IPS DF 6.9 (cell line): Measurements from ENCODE around the gene MEX3A.

Source experiments
- DNase-seq: peaks from one replicate; pipeline ENCODE4 v3.0.0-alpha.2; 2013; ENCODE audit warnings: low read depth, low spot score
- H3K27ac ChIP-seq: one replicate; pipeline ENCODE4 v1.5.1; 2013; ENCODE audit warnings: low read length, control low read depth
- H3K27me3 ChIP-seq: 2 replicates; pipeline ENCODE4 v1.6.1; 2013; ENCODE audit warnings: mild to moderate bottlenecking, low read length; ENCODE audit not compliant: control insufficient read depth, insufficient read depth
- H3K36me3 ChIP-seq: 2 replicates; pipeline ENCODE4 v1.6.1; 2013; ENCODE audit warnings: low read length; ENCODE audit not compliant: control insufficient read depth, insufficient read depth
- H3K4me1 ChIP-seq: 2 replicates; pipeline ENCODE4 v1.6.1; 2013; ENCODE audit warnings: low read length; ENCODE audit not compliant: control insufficient read depth, insufficient read depth
- H3K4me3 ChIP-seq: 2 replicates; pipeline ENCODE4 v1.5.1; 2013; ENCODE audit warnings: mild to moderate bottlenecking, low read length
- H3K9me3 ChIP-seq: 2 replicates; pipeline ENCODE4 v1.6.1; 2013; ENCODE audit warnings: low read length, inconsistent platforms; ENCODE audit not compliant: control insufficient read depth, insufficient read depth
- WGBS: extraction: QIAGEN DNeasy Blood & Tissue Kit; methylation state at CpG from one replicate; pipeline ENCODE4 v1.1.7; 2013; ENCODE audit warnings: mixed read lengths, missing lambda C conversion rate; ENCODE audit not compliant: insufficient read length, insufficient coverage; 5-methylcytosine and 5-hydroxymethylcytosine counted together

Gene MEX3A

GRCh38 chr1:156067262-156067661 is 15.0 kb downstream of the MEX3A start:
- no peak overlapping the region for H3K4me3 ChIP-seq
- peaks cover 3% of the 10 kb centered on the region; the same call in 1 of the 2 replicates for H3K4me1 ChIP-seq
- DNase-seq = no peak
- no peaks in the 10 kb centered on the region for H3K9me3 ChIP-seq
- no peak overlapping the region for H3K27ac ChIP-seq
- no CpG with 5 or more reads among the region's 2 CpGs for WGBS
- H3K27me3 ChIP-seq = no peaks in the 10 kb centered on the region
- H3K36me3 ChIP-seq = peaks cover 3% of the 10 kb centered on the region; the same call in 1 of the 2 replicates

- no peak overlapping the region for H3K4me3 ChIP-seq
- peaks cover 3% of the 10 kb centered on the region; the same call in 1 of the 2 replicates for H3K36me3 ChIP-seq
- no CpG with 5 or more reads among the region's 16 CpGs for WGBS
- no peaks in the 10 kb centered on the region for H3K27me3 ChIP-seq
- no peaks in the 10 kb centered on the region for H3K9me3 ChIP-seq
- H3K4me1 ChIP-seq = peaks cover 3% of the 10 kb centered on the region; the same call in 1 of the 2 replicates
- no peak for DNase-seq
- H3K27ac ChIP-seq = no peak overlapping the region
Observed at GRCh38 chr1:156065871-156066270, 16.4 kb downstream of the MEX3A start.

DNA sequence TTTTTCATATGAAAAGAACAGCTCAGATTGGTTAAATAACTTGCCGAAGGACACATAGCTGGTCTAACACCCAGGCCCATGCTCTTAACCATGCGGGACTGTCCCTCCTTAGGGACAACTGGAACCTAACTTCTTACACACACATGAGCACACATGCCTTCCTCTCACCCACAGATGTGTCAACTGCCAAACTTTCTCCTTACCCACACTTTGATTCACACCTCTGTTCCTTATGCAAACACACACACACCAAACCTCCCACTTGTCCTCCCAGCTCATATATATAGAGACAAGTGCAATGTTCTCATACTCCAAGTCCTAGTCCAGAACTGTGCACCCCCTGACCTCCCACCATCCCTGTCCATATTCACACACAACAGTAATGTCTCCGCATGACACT is 17.1 kb downstream of the MEX3A start:
- no peaks in the 10 kb centered on the region for H3K27me3 ChIP-seq
- WGBS = no CpG with 5 or more reads among the region's 3 CpGs
- H3K36me3 ChIP-seq = peaks cover 3% of the 10 kb centered on the region; the same call in 1 of the 2 replicates
- DNase-seq = no peak
- H3K27ac ChIP-seq = no peak overlapping the region
- H3K4me1 ChIP-seq = peaks cover 3% of the 10 kb centered on the region; the same call in 1 of the 2 replicates
- no peak overlapping the region for H3K4me3 ChIP-seq
- H3K9me3 ChIP-seq = no peaks in the 10 kb centered on the region

DNA sequence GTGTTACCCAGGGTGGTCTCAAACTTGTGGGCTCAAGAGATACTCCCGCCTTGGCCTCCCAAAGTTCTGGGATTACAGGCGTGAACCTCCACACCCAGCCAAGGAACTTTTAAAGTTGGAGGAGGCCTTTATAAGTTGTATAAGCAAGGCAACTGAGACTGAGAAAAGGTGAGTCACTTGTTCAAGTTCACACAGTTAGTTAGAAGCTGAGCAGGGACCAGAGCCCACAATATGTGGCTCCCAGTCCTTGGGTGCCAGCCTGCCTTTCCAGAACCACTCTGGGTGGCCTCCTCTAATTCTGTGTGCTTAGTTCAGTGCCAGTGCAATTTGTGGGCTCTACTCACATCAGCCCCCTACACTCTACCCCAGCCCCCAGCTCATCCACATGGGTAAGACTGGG is 17.6 kb downstream of the MEX3A start:
- Histone ChIP-seq H3K4me1 (peaks cover 3% of the 10 kb centered on the region; the same call in 1 of the 2 replicates), H3K27me3 (no peaks in the 10 kb centered on the region), H3K36me3 (peaks cover under 1% of the 10 kb centered on the region; the same call in 1 of the 2 replicates), H3K4me3 (no peak overlapping the region; the same call in 1 of the 2 replicates), H3K9me3 (no peaks in the 10 kb centered on the region), H3K27ac (no peak overlapping the region)
- no peak for DNase-seq
- no CpG with 5 or more reads among the region's 2 CpGs for WGBS

DNA sequence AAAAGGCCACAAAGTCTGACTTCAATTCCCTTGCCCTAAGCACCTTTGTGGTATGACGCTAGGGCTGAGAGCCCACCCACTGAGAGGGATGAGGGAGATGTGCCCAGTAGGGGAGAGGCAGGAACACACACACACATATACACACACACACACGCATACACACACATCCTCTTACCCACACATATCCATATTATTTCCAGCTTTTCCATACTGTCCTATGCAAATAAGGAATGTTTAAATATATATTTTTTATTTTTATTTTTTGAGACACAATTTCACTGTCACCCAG is 18.3 kb downstream of the MEX3A start:
- Histone ChIP-seq H3K27me3 (no peaks in the 10 kb centered on the region), H3K36me3 (no peaks in the 10 kb centered on the region; the same call in 1 of the 2 replicates), H3K9me3 (no peaks in the 10 kb centered on the region), H3K4me3 (no peak overlapping the region), H3K4me1 (peaks cover 3% of the 10 kb centered on the region; the same call in 1 of the 2 replicates), H3K27ac (no peak overlapping the region)
- 100% methylated on average over 1 of the region's 2 CpGs for WGBS
- no peak for DNase-seq

- Histone ChIP-seq H3K4me1 (peaks cover 3% of the 10 kb centered on the region; the same call in 1 of the 2 replicates), H3K4me3 (no peak overlapping the region), H3K9me3 (no peaks in the 10 kb centered on the region), H3K36me3 (no peaks in the 10 kb centered on the region; the same call in 1 of the 2 replicates), H3K27ac (no peak overlapping the region), H3K27me3 (no peaks in the 10 kb centered on the region)
- no peak for DNase-seq
- no CpG with 5 or more reads among the region's 3 CpGs for WGBS
Observed at GRCh38 chr1:156062189-156062588, 20.1 kb downstream of the MEX3A start.

DNA sequence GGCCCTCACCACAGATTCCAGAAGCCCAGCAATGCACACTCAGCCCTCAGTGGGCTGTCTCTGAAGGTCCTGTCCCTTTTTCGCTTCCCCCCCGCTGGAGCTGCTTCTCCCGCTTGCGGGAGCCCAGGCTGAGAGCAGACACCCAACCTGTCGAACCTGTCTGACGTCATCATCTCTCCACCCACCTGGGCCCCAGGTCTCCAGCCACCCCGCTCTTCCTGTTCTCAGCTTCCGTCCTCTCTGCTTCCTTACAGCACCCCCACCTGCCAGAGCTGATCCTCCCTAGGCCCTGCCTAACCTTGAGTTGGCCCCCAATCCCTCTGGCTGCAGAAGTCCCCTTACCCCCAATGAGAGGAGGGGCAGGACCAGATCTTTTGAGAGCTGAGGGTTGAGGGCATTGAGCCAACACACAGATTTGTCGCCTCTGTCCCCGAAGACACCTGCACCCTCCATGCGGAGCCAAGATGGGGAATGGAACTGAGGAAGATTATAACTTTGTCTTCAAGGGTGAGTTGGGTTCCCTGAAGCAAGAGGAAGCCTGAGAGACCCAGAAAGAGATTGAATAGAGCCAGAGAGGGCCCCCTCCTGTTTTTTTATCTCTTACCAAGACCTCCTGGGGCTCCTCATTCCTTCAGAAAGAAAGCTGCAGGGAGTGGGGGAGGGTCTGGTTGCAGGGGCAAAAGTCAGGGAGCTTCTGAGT is 21.2 kb downstream of the MEX3A start, which contains the start of gene RAB25:
Gene RAB25, plus strand, starts transcription at position 224 of the 700 bp plus-strand sequence. Its CDS starts 241 bp downstream, at position 465.
- H3K4me1 ChIP-seq = peaks cover 3% of the 10 kb centered on the region; the same call in 1 of the 2 replicates
- peak within 1 kb of the TSS; percentile 29 for H3K27ac ChIP-seq
- H3K27me3 ChIP-seq = no peaks in the 10 kb centered on the region
- no peaks in the 10 kb centered on the region for H3K9me3 ChIP-seq
- H3K36me3 ChIP-seq = no peaks in the 10 kb centered on the region; the same call in 1 of the 2 replicates
- peak within 1 kb of the TSS; percentile 42; the same call in 1 of the 2 replicates for H3K4me3 ChIP-seq
- WGBS = no CpG with 5 or more reads among the region's 11 CpGs
- no peak for DNase-seq

- WGBS = no CpG with 5 or more reads among the region's 1 CpG
- Histone ChIP-seq H3K4me1 (peaks cover 3% of the 10 kb centered on the region; the same call in 1 of the 2 replicates), H3K36me3 (no peaks in the 10 kb centered on the region), H3K27ac (no peak overlapping the region), H3K4me3 (no peak overlapping the region), H3K9me3 (no peaks in the 10 kb centered on the region), H3K27me3 (no peaks in the 10 kb centered on the region)
- no peak for DNase-seq
Observed at GRCh38 chr1:156056326-156056849, 25.9 kb downstream of the MEX3A start.

DNA sequence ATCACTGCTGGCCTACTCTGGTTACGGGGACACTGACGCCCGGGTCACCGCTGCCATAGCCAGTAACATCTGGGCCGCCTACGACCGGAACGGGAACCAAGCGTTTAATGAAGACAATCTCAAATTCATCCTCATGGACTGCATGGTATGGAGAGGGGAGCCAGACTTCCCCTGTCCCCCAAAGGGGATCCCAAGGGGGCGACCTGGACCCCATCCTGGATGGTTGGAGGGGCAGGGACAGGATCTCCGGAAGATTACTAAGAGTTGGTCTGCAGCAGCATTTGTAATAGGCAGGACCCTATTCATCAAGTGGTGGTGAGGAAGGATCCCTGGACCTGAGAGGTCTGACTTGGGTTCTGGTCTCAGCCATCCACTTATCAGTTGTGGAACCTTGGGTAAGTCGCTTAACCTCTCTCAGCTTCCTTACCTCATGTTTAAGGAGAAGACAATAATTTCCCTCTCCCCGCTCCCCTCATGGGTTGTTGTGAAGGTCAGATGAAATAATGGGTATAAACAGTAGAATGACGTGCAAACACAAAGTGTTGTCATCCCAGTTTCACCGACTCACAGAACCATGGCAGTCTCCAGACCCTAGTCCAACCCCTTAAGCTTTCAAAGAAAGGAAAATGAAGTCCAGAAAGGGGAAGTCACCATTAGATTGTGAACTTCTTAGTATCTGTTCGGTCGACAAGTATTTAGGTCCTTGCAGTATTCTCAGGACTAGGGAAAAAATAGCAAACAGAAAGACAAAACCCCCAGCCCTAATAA is 26.8 kb downstream of the MEX3A start:
- H3K27me3 ChIP-seq = no peaks in the 10 kb centered on the region
- peaks cover 3% of the 10 kb centered on the region; the same call in 1 of the 2 replicates for H3K4me1 ChIP-seq
- peak overlapping the region; percentile 72 for H3K4me3 ChIP-seq
- DNase-seq = no peak
- no peaks in the 10 kb centered on the region for H3K36me3 ChIP-seq
- no CpG with 5 or more reads among the region's 17 CpGs for WGBS
- no peaks in the 10 kb centered on the region for H3K9me3 ChIP-seq
- H3K27ac ChIP-seq = no peak overlapping the region

- Histone ChIP-seq H3K36me3 (no peaks in the 10 kb centered on the region; the same call in 1 of the 2 replicates), H3K9me3 (no peaks in the 10 kb centered on the region), H3K27ac (no peak within 1 kb of the TSS), H3K27me3 (no peaks in the 10 kb centered on the region), H3K4me1 (peaks cover 3% of the 10 kb centered on the region; the same call in 1 of the 2 replicates), H3K4me3 (peak within 1 kb of the TSS; percentile 72)
- DNase-seq = peak; percentile 91
- no CpG with 5 or more reads among the region's 53 CpGs for WGBS
Observed at GRCh38 chr1:156054500-156055280, 27.6 kb downstream of the MEX3A start, which contains the start of gene LAMTOR2. Gene LAMTOR2, plus strand, starts transcription at chr1:156054782. Its CDS starts 108 bp downstream, at chr1:156054890.
